HuH-7 (cell line): ENCODE data around the gene TLX1.
"Not testable (repeated sequence)": the region's sequence is repeated elsewhere in the genome, so short reads cannot be mapped to it uniquely, and the experiment has no call there.

Experiments used
- DNase-seq: peaks from one replicate; pipeline ENCODE4 v3.0.0; 2011; ENCODE audit warnings: low spot score

The TLX1 gene

GRCh38 chr10:101152316-101152715 lies 21.2 kb downstream of the TLX1 start:
- no peak for DNase-seq

GRCh38 chr10:101154506-101154905 lies 23.4 kb downstream of the TLX1 start:
- DNase-seq: not testable (repeated sequence)

GRCh38 chr10:101155896-101156295 lies 24.8 kb downstream of the TLX1 start:
- DNase-seq: no peak

GRCh38 chr10:101157756-101158458 lies 26.8 kb downstream of the TLX1 start:
- no peak for DNase-seq

GRCh38 chr10:101158459-101159058 lies 27.5 kb downstream of the TLX1 start:
- no peak for DNase-seq

GRCh38 chr10:101161494-101162299 lies 30.6 kb downstream of the TLX1 start:
- peak; percentile 77 for DNase-seq

- no peak for DNase-seq
Observed at GRCh38 chr10:101162677-101163076, 31.6 kb downstream of the TLX1 start.

- no peak for DNase-seq
Observed at GRCh38 chr10:101164020-101164419, 32.9 kb downstream of the TLX1 start.

- no peak for DNase-seq
Observed at GRCh38 chr10:101165736-101166135, 34.6 kb downstream of the TLX1 start.

- DNase-seq: no peak
Observed at GRCh38 chr10:101166430-101166829, 35.3 kb downstream of the TLX1 start.

- DNase-seq: no peak
Observed at GRCh38 chr10:101172741-101173140, 41.6 kb downstream of the TLX1 start.

GRCh38 chr10:101174319-101174718 lies 43.2 kb downstream of the TLX1 start:
- no peak for DNase-seq

- no peak for DNase-seq
Observed at GRCh38 chr10:101176577-101176976, 45.5 kb downstream of the TLX1 start.

GRCh38 chr10:101182936-101183335 lies 51.8 kb downstream of the TLX1 start:
- no peak for DNase-seq

- no peak for DNase-seq
Observed at GRCh38 chr10:101183458-101184183, 52.5 kb downstream of the TLX1 start.
